Adipose tissue (tissue), 3 donors: Measurements from ENCODE around the gene CORO1C. TPM values are rescaled to one million over a fixed set of nuclear protein-coding genes. Genes with fewer than 3 reads are reported as not detected.
"Not testable (repeated sequence)": the region's sequence is repeated elsewhere in the genome, so short reads cannot be mapped to it uniquely, and the experiment has no call there.

ENCODE experiments used
- H3K27ac ChIP-seq: one replicate; pipeline ENCODE4 v1.5.1; 2013; ENCODE audit warnings: low read depth, low read length
- WGBS, 3 donors: extraction: QIAGEN DNeasy Blood & Tissue Kit; methylation state at CpG; one replicate each; pipeline ENCODE4 v1.1.7; 2013; 5-methylcytosine and 5-hydroxymethylcytosine counted together
- polyA plus RNA-seq, 3 donors: library from polyadenylated mRNA; stranded (reverse); fragments of 200-250 nt; gene quantifications; one replicate each; pipeline ENCODE4 v1.2.3, GENCODE V29; 2013
- donor health status: healthy with polysubstance abuse.
- donor health status: Bipolar disorder and iron deficiency.
- donor health status: healthy.

CORO1C gene
- polyA plus RNA-seq, 3 donors = 11.6 to 72.0 (median 53.3) TPM

DNA sequence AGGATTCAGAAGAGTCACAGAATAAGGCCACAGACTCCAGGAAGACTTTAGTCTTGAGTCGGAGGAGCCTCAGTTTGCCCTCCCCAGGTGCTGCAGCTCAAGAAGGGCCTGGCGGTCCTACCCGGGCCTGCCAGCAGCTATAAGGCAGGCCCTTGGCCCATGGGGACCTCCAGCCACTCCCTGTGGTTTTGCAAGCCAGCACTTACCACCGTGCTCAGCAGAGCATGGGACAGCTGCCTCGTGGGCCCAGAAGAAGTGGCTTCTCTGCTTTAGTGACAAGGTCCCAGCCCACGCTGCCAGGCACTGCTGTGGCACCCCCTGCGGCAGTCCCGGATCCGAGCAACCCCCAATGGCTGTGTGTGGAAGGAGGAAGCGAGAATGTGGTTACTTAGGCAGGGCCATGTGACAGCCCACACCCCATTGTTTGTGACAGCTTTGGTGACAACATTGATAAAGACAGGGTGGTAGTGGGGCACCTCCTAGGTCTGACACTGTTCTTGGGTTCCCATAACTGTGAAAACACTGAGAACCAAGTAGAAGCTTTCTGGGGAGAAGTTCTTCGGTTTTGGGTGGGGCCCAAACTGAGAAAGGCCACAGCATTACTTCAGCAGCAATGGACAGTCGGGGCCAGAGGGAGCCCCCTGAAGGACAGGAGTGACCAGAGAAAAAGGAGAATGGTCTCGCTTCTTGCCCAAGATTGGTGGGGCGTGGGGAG is 97.6 kb downstream of the CORO1C start, which contains the start of gene SELPLG:
Gene SELPLG, minus strand, starts transcription at position 361 of the 715 bp plus-strand sequence. CDS start 9,587 bp downstream, outside the sequence.
- 41 to 68% (median 52%) methylated on average over 14 of the region's 14 CpGs for WGBS, 3 donors
- H3K27ac ChIP-seq = no peak within 1 kb of the TSS

DNA sequence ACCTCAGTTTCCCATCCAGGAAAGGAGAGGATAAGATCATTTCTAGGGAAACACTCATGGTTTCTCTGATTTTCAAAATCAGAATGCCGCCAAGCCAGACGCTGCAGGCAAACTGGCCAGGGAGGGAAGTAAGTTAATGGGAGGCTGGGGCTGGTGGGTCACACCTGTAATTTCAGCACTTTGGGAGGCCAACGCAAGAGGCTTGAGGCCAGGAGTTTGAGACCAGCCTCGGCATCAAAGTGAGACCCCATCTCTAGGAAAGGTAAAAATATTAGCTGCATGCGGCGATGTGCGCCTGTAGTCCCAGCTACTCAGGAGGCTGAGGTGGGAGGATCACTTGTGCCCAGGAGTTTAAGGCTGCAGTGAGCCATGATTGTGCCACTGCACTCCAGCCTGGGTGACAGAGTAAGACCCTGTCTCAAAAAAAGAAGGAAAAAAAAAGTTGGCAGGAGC is 98.2 kb downstream of the CORO1C start:
- 72 to 90% (median 79%) methylated on average over 7 of the region's 7 CpGs for WGBS, 3 donors
- H3K27ac ChIP-seq = no peak overlapping the region

DNA sequence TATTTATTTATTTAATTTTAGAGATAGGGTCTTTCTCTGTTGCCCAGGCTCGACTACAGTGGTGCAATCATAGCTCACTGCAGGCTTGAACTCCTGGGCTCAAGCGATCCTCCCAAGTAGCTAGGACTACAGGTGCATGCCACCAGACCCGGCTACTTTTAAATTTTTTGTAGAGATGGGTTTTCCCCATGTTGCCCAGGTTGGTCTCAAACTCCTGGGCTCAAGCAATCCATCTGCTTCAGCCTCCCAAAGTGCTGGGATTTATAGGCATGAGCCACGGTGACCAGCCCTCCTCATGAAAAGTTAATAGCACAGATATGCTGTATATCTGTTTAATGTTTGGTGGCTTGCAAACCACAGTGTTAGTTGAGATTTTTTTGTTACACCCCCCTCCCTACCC is 100.1 kb downstream of the CORO1C start:
- not testable (repeated sequence) for H3K27ac ChIP-seq
- 80 to 87% (median 85%) methylated on average over 4 of the region's 4 CpGs for WGBS, 3 donors

DNA sequence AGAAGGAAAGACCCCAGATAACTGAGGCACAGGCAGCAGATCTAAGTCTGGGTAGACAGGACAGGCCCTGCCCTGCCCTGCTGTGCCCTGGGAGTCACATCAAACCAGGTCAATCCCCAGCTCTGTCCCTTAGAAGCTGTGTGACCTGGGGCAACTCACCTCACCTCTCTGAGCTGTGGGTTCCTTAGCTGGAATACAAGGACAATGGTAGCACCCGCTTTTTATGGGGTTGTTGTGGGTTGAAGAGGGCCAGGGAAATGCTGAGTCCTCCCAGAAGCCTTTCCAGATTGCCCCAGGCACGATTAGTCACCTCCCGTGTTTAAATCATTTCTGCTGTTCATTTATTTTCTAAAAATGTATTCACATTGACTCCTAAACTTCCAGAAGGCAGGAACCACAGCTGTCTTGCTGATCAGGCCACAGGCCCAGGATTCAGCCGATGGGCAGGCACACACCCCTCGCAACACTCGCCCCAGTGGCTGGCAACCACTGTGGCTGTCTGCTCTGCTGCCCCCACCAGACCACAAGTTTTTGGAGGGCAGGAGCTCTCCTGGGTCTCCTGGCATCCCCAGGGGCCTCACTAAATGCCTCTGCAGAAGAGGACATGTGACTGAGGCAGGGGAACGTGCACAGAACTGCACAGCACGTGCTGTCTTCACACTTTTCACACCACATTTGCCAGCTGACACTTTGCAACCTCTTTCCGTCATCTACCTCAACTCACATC is 100.7 kb downstream of the CORO1C start:
- 50 to 73% (median 68%) methylated on average over 9 of the region's 9 CpGs for WGBS, 3 donors

DNA sequence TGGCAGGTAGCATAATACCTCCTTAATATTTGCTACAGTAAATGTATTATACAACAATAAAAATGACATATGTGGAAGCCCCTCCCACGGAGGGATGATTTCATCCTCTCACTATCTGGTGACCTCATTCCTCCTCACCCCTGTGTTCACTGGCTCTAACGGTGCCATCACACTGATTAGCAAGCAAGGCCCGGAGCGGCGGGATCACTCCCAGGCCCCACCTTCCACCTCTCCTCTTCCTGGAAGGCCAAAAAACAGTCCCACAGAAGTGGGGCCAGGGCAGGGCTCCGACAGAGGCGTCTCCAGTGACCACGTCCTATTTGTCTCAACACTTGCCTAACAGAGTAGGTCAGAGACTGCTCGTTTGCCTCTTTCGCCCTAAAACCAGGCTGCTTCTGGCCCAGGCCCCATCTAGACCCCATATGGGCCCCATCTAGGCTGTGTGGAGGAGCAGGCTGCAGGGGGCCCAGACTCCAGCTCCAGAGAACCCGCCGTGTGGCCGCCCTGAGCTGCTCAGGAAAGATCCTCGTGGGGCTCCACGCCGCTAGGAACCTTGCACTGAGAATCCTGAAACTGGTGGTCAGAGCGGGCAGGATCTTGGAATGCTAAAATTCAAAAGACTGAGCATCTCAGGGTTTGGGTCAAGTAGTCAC is 101.4 kb downstream of the CORO1C start:
- WGBS, 3 donors = 44 to 65% (median 44%) methylated on average over 17 of the region's 17 CpGs
- H3K27ac ChIP-seq = peak overlapping the region; percentile 21

More for the DNA sequence above, 100.7 kb downstream of the CORO1C start:
- peak overlapping the region; percentile 21 for H3K27ac ChIP-seq

DNA sequence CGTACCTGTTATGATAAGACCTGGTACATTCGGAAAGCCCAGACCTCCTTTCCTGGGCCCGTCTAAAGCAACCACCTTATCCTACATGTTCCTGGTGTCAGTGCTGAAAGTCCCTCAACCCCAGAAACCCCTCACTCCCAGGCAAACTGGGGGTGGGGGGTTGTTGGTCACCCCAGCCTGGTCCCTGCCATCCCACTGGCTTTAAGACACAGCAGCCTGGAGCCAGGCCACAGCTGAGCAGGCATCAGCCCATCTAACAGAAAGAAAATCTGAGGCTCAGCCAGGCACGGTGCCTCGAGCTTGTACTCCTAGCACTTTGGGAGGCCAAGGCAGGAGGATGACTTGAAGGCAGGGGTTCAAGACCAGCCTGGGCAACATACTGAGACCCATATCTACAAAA is 102.2 kb downstream of the CORO1C start:
- H3K27ac ChIP-seq = no peak overlapping the region
- 70 to 95% (median 80%) methylated on average over 5 of the region's 5 CpGs for WGBS, 3 donors

DNA sequence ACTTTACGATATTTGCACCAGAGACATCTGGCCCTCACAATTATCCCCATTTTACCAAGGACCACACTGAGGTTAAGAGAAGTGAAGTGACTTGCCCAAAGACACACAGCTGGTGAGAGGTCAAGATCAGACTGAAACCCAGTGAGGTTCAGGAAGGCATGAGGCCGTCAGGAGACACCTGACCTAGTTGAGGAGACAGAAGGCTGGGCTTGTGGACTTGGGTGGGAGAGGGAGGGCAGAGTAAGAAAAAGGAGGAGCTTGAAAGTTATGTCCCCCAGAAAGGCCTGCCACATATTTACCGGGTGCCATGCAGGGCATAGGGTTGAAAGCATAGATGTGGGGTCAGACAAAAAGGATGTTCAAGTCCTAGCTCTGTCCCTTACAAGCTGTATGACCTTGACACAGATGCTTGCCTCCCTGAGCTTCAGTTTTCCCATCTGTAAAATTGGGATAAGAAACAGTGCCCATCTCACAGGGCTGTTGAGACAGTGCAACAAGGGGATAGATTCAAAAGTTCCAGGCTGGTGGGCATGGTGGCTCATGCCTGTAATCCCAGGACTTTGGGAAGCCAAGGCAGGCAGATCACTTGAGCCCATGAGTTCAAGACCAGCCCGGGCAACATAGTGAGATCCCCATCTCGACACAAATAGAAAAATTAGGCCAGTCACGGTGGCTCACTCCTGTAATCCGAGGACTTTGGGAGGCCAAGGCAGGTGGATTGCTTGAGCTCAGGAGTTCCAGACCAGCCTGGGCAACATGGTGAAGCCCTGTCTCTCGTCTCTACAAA is 104.0 kb downstream of the CORO1C start:
- WGBS, 3 donors = 85 to 90% (median 85%) methylated on average over 8 of the region's 8 CpGs

DNA sequence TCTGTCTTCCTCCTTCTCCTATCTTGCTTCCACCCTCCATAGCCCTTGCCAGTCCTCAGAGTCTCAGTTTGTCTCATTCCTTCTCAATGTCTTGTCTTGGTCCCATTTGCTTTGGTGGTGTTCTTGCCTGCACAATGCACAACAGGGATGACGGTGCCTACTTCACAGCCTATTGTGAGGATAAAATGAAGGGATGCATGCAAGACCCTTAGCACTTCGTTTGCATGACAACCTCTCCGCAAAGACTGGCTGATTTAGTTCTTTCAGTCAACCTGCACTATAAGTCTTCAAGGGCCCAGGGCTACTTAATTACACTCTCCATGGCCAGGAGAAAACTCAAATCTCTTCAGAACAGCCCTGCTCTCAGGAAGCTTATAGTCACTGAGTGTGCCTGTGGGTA is 106.1 kb downstream of the CORO1C start:
- H3K27ac ChIP-seq = no peak overlapping the region
- 71 to 89% (median 81%) methylated on average over 3 of the region's 3 CpGs for WGBS, 3 donors

More for the DNA sequence above, 104.0 kb downstream of the CORO1C start:
- no peak overlapping the region for H3K27ac ChIP-seq

DNA sequence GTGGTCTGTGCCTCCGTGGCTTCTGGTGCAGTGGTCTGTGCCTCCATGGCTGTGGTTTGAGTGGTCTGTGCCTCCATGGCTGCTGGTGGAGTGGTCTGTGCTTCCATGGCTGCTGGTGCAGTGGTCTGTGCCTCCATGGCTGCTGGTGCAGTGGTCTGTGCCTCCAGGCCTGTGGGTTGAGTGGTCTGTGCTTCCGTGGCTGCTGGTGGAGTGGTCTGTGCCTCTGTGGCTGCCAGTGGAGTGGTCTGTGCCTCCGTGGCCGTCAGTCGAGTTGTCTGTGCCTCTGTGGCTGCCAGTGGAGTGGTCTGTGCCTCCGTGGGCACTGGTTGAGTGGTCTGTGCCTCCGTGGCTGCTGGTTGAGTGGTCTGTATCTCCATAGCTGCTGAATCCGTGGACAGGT is 107.7 kb downstream of the CORO1C start:
- WGBS, 3 donors = 88 to 97% (median 97%) methylated on average over 8 of the region's 8 CpGs
- H3K27ac ChIP-seq = no peak overlapping the region

DNA sequence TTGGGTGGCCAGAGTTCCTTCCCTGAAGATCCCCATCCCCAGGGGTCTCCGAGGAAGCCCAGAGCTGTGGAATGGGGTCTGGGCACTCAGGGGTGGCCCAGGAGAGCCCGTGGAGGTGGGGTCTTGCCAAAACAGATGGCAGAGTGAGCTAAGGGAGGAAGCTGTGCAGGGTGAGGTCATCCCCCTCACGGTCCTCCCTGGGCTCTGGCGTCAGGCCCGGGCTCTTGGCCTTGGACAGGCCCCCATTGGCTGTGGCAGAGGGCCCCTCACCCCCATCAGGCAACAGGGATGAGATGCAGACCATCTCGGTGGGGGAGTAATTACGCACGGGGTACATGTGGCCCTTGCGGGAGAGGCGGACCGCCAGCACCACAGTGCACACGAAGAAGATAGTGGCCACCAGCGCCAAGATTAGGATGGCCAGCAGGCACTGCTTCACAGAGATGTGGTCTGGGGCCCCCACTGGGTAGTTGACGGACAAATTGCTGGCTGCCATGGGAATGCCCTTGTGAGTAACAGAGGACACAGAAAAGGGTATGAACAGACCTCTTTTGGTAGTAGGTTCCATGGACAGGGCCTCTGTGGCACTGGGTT is 108.3 kb downstream of the CORO1C start:
- WGBS, 3 donors = 71 to 80% (median 77%) methylated on average over 14 of the region's 14 CpGs
- H3K27ac ChIP-seq = no peak overlapping the region

DNA sequence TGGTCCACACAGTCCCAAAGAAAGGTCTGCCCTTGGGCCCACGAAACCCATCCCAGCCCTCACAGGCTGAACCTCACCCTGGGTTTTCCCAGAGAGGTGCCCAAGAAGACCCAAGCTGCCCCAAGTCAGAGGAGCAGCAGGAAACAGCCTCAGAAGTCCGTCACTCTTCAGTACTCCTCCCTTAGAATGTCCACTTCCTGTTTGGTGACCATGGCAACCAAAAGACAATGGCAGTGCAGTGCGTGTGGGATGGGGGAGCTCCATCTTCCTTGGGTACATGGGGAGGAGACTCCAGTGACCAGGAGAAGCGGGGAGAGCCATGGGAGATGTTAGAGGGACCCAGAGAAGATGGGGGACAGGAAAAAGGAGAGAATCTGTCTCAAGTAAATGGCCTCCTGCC is 108.9 kb downstream of the CORO1C start:
- no peak overlapping the region for H3K27ac ChIP-seq
- 28 to 47% (median 44%) methylated on average over 4 of the region's 4 CpGs for WGBS, 3 donors

DNA sequence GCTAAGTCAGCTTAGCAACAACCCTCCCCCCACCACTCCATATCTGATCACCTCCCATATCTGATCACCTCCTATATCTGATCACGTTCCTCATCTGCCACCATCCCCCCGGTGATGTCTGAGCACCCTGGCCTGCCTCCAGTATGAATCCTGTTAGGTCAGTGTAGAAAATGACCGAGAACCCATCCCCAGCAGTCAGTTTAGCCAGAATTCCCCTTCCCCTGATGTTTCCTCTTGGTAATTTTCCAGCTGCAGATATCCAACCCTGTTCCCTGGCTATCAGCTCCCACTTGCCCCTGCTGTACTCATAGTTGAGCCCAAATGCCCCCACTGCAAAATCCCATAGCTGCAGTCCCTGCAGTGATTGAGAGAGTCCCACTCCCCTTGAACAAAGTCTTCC is 110.2 kb downstream of the CORO1C start:
- WGBS, 3 donors = 72 to 77% (median 73%) methylated on average over 3 of the region's 3 CpGs
- no peak overlapping the region for H3K27ac ChIP-seq

DNA sequence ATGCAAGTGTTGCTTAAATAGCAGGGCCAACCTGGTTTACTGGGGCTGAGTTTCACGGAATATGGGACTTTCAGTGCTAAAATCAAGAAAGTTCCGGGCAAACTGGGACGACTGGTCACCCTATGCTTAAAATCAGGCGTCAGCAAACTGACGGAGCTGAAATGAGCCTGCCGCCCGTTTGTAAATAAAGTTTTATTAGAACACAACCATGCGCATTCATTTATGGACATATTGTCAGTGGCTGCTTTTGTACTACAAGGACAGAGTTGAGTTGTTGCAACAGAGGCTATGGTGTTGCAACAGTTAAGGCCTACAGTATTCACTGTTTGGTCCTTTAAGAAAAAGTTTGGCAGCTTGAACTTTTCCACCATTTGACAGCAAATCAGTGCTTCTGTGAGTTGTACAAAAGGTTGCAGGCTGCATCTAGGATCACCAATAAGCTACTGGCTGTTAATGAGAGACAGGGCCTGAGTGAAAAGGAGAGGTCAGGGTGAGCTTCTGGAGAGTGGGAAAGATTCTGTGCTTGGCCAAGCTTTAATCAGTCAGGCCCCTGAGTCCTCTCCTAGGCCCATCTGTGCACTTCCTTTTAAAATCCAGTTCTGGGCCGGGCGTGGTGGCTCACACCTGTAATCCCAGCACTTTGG is 111.0 kb downstream of the CORO1C start:
- H3K27ac ChIP-seq = no peak overlapping the region
- WGBS, 3 donors = 84 to 93% (median 93%) methylated on average over 10 of the region's 10 CpGs

DNA sequence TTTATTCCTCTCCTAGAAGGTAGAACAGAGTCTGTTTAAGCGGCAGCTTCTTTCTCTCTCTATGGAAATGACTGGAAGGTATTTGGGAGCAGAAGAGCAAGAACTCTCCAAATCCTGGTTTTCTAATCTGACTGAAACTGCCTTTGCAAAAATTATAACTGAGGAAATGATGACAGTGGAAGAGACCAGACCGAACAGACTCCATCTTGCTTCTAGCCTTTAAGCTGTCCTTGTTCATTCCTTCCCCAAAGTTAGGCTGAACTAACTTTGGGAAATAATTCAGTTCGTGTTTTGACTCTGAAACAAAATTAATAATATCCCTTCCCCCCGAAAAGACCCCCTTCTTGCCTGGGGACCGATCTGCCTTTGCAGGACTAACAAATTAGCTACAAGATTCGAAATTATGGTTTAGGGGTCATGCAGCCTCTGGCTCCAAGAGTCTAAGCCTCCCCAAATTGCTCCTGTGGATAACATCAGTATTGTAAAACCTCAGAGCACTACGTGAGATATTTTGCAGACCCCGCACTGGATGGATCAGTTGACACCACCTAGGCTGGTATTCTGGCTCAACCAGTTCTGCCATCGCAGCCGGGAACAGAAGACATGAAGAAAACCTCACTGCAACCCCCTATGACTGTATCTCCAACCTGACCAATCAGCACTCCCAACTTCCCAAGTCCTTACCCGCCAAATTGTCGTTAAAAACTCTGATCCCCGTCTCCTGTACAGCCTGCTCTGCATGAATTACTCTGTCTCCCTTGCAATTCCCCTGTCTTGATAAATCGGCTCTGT is 111.8 kb downstream of the CORO1C start:
- 47 to 90% (median 83%) methylated on average over 14 of the region's 14 CpGs for WGBS, 3 donors
- no peak overlapping the region for H3K27ac ChIP-seq

DNA sequence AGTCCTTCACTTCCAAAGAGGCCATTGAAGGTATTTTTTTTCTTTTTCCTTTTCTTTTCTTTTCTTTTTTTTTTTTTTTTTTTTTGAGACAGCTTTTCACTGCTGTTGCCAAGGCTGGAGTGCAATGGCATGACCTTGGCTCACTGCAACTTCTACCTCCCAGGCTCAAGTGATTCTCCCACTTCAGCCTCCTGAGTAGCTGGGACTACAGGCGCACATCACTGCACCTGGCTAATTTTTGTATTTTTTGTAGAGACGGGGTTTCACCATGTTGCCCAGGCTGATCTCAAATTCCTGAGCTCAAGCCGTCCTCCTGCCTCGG is 112.4 kb downstream of the CORO1C start:
- 81 to 87% (median 86%) methylated on average over 4 of the region's 4 CpGs for WGBS, 3 donors
- not testable (repeated sequence) for H3K27ac ChIP-seq

DNA sequence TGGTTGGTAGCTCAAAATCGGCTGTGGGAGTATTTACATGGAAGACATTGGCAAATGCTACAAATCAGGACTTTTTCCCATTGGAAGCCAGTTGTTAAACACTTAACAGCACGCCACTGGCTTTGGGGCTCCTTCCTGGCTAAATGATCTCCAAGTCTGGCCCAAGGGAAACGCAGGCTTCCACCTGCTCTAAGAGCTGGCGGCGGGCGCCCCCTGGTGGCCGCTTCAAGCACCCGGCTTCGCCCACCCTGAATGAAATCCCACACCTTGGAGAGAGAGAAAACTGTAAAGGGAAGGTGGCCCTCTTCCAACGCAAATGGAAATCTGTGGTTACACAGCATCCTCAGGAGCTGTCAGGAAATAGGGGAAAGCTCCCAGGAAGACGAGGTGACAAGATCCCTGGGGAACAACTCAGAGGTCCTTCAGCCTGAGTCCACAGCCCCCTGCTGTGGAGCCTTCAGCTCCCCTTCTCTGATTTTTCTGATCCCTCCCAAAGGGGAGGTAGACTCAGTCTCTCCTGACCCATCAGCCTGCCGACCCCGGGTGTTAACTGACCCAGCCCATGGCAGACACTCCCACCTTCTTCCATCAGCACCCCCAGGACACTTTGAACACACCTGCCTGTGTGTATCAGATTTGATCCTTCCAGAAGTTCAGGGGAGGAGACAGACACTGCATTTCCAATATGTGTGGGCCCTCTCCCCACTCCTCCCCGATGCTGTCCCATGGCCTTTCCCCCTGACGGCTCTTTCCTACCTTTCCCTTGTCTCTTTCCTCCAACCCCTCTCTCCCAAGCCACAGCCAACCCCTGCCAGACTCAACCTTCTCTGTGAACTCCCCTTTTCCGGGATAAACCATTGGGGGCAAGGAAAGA is 113.0 kb downstream of the CORO1C start:
- no peak overlapping the region for H3K27ac ChIP-seq
- 4 to 14% (median 14%) methylated on average over 16 of the region's 16 CpGs for WGBS, 3 donors
